HG03571 (cell line): ENCODE measurements around the gene VAV2.

ENCODE experiments used
- ATAC-seq: cut with Tn5 transposase; IDR thresholded peaks from one replicate; pipeline ENCODE4 v1.9.1; 2021; ENCODE audit not compliant: unreplicated experiment

VAV2 gene

GRCh38 chr9:133841167-133841812 is 150.8 kb downstream of the VAV2 start:
- ATAC-seq: no peak

- no peak for ATAC-seq
Observed at GRCh38 chr9:133839822-133840329, 152.2 kb downstream of the VAV2 start.

- no peak for ATAC-seq
Observed at GRCh38 chr9:133838859-133839507, 153.1 kb downstream of the VAV2 start.

- no peak for ATAC-seq
Observed at GRCh38 chr9:133837627-133838597, 154.2 kb downstream of the VAV2 start.

- ATAC-seq: no peak
Observed at GRCh38 chr9:133836818-133837217, 155.3 kb downstream of the VAV2 start.

GRCh38 chr9:133836001-133836758 is 155.9 kb downstream of the VAV2 start:
- ATAC-seq: no peak

- no peak for ATAC-seq
Observed at GRCh38 chr9:133835262-133835901, 156.7 kb downstream of the VAV2 start.

- ATAC-seq: no peak
Observed at GRCh38 chr9:133834080-133834976, 157.8 kb downstream of the VAV2 start.

GRCh38 chr9:133833388-133834025 is 158.6 kb downstream of the VAV2 start:
- no peak for ATAC-seq

- ATAC-seq: no peak
Observed at GRCh38 chr9:133832877-133833276, 159.2 kb downstream of the VAV2 start.

GRCh38 chr9:133830711-133831110 is 161.4 kb downstream of the VAV2 start:
- no peak for ATAC-seq

GRCh38 chr9:133830310-133830709 is 161.8 kb downstream of the VAV2 start:
- ATAC-seq: no peak

GRCh38 chr9:133828338-133828997 is 163.7 kb downstream of the VAV2 start:
- ATAC-seq: no peak

- ATAC-seq: no peak
Observed at GRCh38 chr9:133826289-133827085, 165.6 kb downstream of the VAV2 start.

GRCh38 chr9:133825555-133826218 is 166.4 kb downstream of the VAV2 start:
- no peak for ATAC-seq

- no peak for ATAC-seq
Observed at GRCh38 chr9:133824802-133825186, 167.3 kb downstream of the VAV2 start.
